ENCODE data around the gene PTPRE. TPM values are rescaled to one million over a fixed set of nuclear protein-coding genes. Genes with fewer than 3 reads are reported as not detected.

The PTPRE gene
- total and polyA plus RNA-seq, 2 of the 4 experiments (the other 2 are of a cell fraction): 0.34 to 0.54 TPM

GRCh38 chr10:128105383-128105782, 198.5 kb downstream of the PTPRE start:
- H3K18ac ChIP-seq (ENCODE audit: low read depth, low read length): no peak overlapping the region
- 100% methylated on average over 2 of the region's 4 CpGs; no CpG with 5 or more reads in 1 of the 2 experiments for WGBS, 2 experiments (ENCODE audit: extremely low coverage in 2 of 2, insufficient read length in 1 of 2)
- BruUV-seq (replicated peaks): TSS peak; percentile 10
- no peaks in the 10 kb centered on the region; the same call in 1 of the 2 replicates for H3K9me1 ChIP-seq (ENCODE audit: insufficient read depth, low read length)
- H3K36me3 ChIP-seq (ENCODE audit: control insufficient read depth, insufficient read depth, low read length): peaks cover 45% of the 10 kb centered on the region
- no peak overlapping the region for H4K8ac ChIP-seq (ENCODE audit: low read depth in 2 of 2, low read length in 2 of 2)
- no peaks in the 10 kb centered on the region for H3K4me1 ChIP-seq (ENCODE audit: control insufficient read depth, insufficient read depth, low read length)
- no peak overlapping the region for H2AK5ac ChIP-seq (ENCODE audit: low read depth, low read length)
- no peak overlapping the region for H3K4me2 ChIP-seq (ENCODE audit: low read depth, low read length)
- dilution Hi-C loops (cut with HindIII; ENCODE audit: low sequenced_read_pairs, unreplicated experiment) (no loop called here), in situ Hi-C loops (cut with MboI; ENCODE audit: low sequenced_read_pairs) (no loop called here), intact Hi-C loops (cut with micrococcal nuclease) (no loop called here)
- H2BK15ac ChIP-seq (ENCODE audit: low read depth, low read length): no peak overlapping the region
- no peak overlapping the region for H3K14ac ChIP-seq (replicated peaks; ENCODE audit: low read depth, low read length)
- H3K56ac ChIP-seq (ENCODE audit: extremely low read depth, insufficient read depth, low read length): no peak overlapping the region
- H2BK20ac ChIP-seq (ENCODE audit: low read depth, low read length): no peak overlapping the region
- H3K79me1 ChIP-seq (ENCODE audit: low read depth in 1 of 2, low read length in 2 of 2): peaks cover 16 to 19% of the 10 kb centered on the region in 2 experiments
- H3K23ac ChIP-seq (ENCODE audit: low read depth, low read length): no peak overlapping the region
- no peaks in the 10 kb centered on the region for H3K9me3 ChIP-seq (ENCODE audit: control insufficient read depth, insufficient read depth, low read length)
- TF ChIP-seq CEBPB (IDR thresholded peaks at IDR 0.05; ENCODE audit: low read depth, low read length): no peak
- no peak for TF ChIP-seq POLR2A (IDR thresholded peaks at IDR 0.05; ENCODE audit: low read depth, low read length)
- TF ChIP-seq RCOR1 (IDR thresholded peaks at IDR 0.05; ENCODE audit: insufficient replicate concordance, low read length): no peak
- TF ChIP-seq RFX5 (IDR thresholded peaks at IDR 0.05; ENCODE audit: low read depth, low read length): no peak
- no peak for TF ChIP-seq MAFK (IDR thresholded peaks at IDR 0.05; ENCODE audit: low read depth, low read length)
- no peak for TF ChIP-seq CHD1 (IDR thresholded peaks at IDR 0.05; ENCODE audit: low read depth, low read length)
- TF ChIP-seq NFE2L2 (IDR thresholded peaks at IDR 0.05; ENCODE audit: low read depth, low read length): no peak
- TF ChIP-seq USF2 (IDR thresholded peaks at IDR 0.05; ENCODE audit: low read depth, low read length): no peak
- TF ChIP-seq CTCF (conservative IDR thresholded peaks at IDR 0.05; ENCODE audit: low read depth, low read length): no peak
- TF ChIP-seq ELK1 (IDR thresholded peaks at IDR 0.05; ENCODE audit: borderline replicate concordance, low read depth, low read length): no peak
- no peak for TF ChIP-seq MXI1 (IDR thresholded peaks at IDR 0.05; ENCODE audit: borderline replicate concordance, low read depth, low read length)
- TF ChIP-seq SMC3 (IDR thresholded peaks at IDR 0.05; ENCODE audit: low read depth, low read length): no peak
- no peak for TF ChIP-seq MAZ (IDR thresholded peaks at IDR 0.05; ENCODE audit: borderline replicate concordance, low read depth, low read length)
- TF ChIP-seq RAD21 (IDR thresholded peaks at IDR 0.05; ENCODE audit: low read length): no peak
- no peak for TF ChIP-seq FOS (IDR thresholded peaks at IDR 0.05; ENCODE audit: low read depth, low read length)
- TF ChIP-seq BHLHE40 (IDR thresholded peaks at IDR 0.05; ENCODE audit: low read depth, low read length): no peak
- no peak overlapping the region for H3K4ac ChIP-seq (ENCODE audit: low read depth, low read length)
- H4K20me1 ChIP-seq (ENCODE audit: insufficient read depth, low read length): no peaks in the 10 kb centered on the region
- POLR2A ChIA-PET (ENCODE audit: unreplicated experiment): no interaction called here
- H3K4me3 ChIP-seq (ENCODE audit: insufficient read depth, low read depth, low read length): no peak overlapping the region
- CTCF ChIA-PET: interaction anchor here (1.6 kb wide), 1 partner anchor 11 kb away, joined by 6 read pairs; no protein-coding TSS in a partner anchor
- no peak overlapping the region for H3K9ac ChIP-seq (ENCODE audit: low read depth, low read length)
- no peak overlapping the region for H2AFZ ChIP-seq (replicated peaks; ENCODE audit: low read length, poor library complexity)
- H4K91ac ChIP-seq (ENCODE audit: insufficient read depth, low read depth, low read length): no peak overlapping the region
- no peak overlapping the region for H2AK9ac ChIP-seq (replicated peaks; ENCODE audit: low read depth, low read length, poor library complexity)
- no peak overlapping the region for H2BK5ac ChIP-seq (ENCODE audit: low read depth, low read length, poor library complexity, severe bottlenecking)
- no peak overlapping the region for H3K27ac ChIP-seq (ENCODE audit: insufficient read depth, low read length)
- no peaks in the 10 kb centered on the region for H3K27me3 ChIP-seq (ENCODE audit: control insufficient read depth, insufficient read depth, low read length)
- no peak overlapping the region for H2BK120ac ChIP-seq (ENCODE audit: low read depth, low read length)
- no peak for ATAC-seq (ENCODE audit: low read depth)
- DNase-seq: no peak
- H4K5ac ChIP-seq (ENCODE audit: low read depth, low read length): no peak overlapping the region
